Progenitor cell of endocrine pancreas (in vitro differentiated cells): ENCODE measurements around the gene SKIC2. TPM values are rescaled to one million over a fixed set of nuclear protein-coding genes. Genes with fewer than 3 reads are reported as not detected.

Experiments
- DNase-seq: peaks from one replicate; pipeline ENCODE4 v3.0.0; 2021; ENCODE audit warnings: low spot score; ENCODE audit not compliant: unreplicated experiment
- H3K27ac Mint-ChIP-seq: 2 replicates; pipeline ENCODE4 v1.8.0; 2021; ENCODE audit warnings: mild to moderate bottlenecking, moderate library complexity, mixed read lengths
- H3K27me3 Mint-ChIP-seq: 2 replicates; pipeline ENCODE4 v1.8.0; 2021; ENCODE audit warnings: mixed read lengths
- H3K36me3 Mint-ChIP-seq: 2 replicates; pipeline ENCODE4 v1.8.0; 2022; ENCODE audit warnings: mixed read lengths; ENCODE audit not compliant: insufficient read depth
- H3K4me1 Mint-ChIP-seq: 2 replicates; pipeline ENCODE4 v1.8.0; 2021; ENCODE audit warnings: low read depth, mixed read lengths
- H3K4me3 Mint-ChIP-seq: 2 replicates; pipeline ENCODE4 v1.8.0; 2021; ENCODE audit warnings: low read depth, mild to moderate bottlenecking, moderate library complexity, mixed read lengths
- H3K9me3 Mint-ChIP-seq: 2 replicates; pipeline ENCODE4 v1.8.0; 2021; ENCODE audit warnings: low read depth, mixed read lengths
- total RNA-seq: library from RNA; stranded (reverse); gene quantifications from 2 replicates; pipeline ENCODE4 v1.2.1, GENCODE V29; 2021
- TF ChIP-seq, protein P1 (sequence below): fragments of 200-600 bp; sonication (generic); IDR thresholded peaks from one replicate; pipeline ENCODE4 v1.5.0; 2021; ENCODE audit warnings: antibody characterized with exemption, mild to moderate bottlenecking; ENCODE audit not compliant: unreplicated experiment

Gene SKIC2
- total RNA-seq, 1 donor from 2014 or later, result 103 TPM

GRCh38 chr6:31958412-31958740 is 599 bp upstream of the SKIC2 start:
- TF ChIP-seq, protein P1, sequence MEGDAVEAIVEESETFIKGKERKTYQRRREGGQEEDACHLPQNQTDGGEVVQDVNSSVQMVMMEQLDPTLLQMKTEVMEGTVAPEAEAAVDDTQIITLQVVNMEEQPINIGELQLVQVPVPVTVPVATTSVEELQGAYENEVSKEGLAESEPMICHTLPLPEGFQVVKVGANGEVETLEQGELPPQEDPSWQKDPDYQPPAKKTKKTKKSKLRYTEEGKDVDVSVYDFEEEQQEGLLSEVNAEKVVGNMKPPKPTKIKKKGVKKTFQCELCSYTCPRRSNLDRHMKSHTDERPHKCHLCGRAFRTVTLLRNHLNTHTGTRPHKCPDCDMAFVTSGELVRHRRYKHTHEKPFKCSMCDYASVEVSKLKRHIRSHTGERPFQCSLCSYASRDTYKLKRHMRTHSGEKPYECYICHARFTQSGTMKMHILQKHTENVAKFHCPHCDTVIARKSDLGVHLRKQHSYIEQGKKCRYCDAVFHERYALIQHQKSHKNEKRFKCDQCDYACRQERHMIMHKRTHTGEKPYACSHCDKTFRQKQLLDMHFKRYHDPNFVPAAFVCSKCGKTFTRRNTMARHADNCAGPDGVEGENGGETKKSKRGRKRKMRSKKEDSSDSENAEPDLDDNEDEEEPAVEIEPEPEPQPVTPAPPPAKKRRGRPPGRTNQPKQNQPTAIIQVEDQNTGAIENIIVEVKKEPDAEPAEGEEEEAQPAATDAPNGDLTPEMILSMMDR, result no peak
- Mint-ChIP-seq H3K9me3 (no peaks in the 10 kb centered on the region), H3K4me3 (peak overlapping the region; percentile 98), H3K4me1 (peaks cover 19% of the 10 kb centered on the region), H3K27ac (peak overlapping the region; percentile 95), H3K36me3 (peaks cover 17% of the 10 kb centered on the region), H3K27me3 (no peaks in the 10 kb centered on the region)
- DNase-seq, result no peak

DNA sequence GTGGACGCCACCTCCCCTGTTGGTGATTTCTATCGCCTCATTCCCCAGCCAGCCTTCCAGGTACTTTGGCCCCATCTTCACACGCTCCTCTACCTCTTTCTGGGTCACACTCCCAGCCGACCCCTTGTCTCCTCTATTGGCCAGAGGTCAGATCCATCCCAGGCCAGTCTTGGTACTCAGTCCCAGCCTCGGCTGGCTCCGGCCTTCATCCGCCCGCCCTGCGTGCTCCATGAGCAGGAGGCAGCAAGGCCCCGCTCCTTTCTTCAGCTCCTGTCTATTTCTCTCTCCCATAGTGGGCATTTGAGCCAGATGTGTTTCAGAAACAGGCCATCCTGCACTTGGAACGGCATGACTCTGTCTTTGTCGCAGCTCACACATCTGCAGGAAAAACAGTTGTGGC is 2.6 kb downstream of the SKIC2 start:
- Mint-ChIP-seq H3K36me3 (peaks cover 10% of the 10 kb centered on the region), H3K27ac (no peak overlapping the region), H3K4me1 (peaks cover 19% of the 10 kb centered on the region), H3K27me3 (no peaks in the 10 kb centered on the region), H3K9me3 (no peaks in the 10 kb centered on the region), H3K4me3 (peak overlapping the region; percentile 12)
- TF ChIP-seq, protein P1, result no peak
- no peak for DNase-seq

DNA sequence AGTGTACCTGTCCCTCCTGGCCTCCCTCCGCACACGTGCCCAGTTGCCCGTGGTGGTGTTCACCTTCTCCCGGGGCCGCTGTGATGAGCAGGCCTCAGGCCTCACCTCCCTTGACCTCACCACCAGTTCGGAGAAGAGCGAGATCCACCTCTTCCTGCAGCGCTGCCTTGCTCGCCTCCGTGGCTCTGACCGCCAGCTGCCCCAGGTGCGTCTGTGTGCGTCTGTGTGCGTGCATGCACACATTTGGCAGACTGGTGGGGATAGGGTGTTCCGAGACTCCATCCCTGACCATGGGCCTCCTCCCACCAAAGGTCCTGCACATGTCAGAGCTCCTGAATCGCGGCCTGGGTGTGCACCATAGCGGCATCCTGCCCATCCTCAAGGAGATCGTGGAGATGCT is 4.9 kb downstream of the SKIC2 start:
- H3K4me3 Mint-ChIP-seq, result no peak overlapping the region
- no peak overlapping the region for H3K27ac Mint-ChIP-seq
- TF ChIP-seq, protein P1, result no peak

GRCh38 chr6:31965700-31966099 is 6.7 kb downstream of the SKIC2 start:
- Mint-ChIP-seq H3K4me3 (no peak overlapping the region), H3K36me3 (peaks cover 15% of the 10 kb centered on the region), H3K9me3 (no peaks in the 10 kb centered on the region), H3K27me3 (no peaks in the 10 kb centered on the region), H3K27ac (no peak overlapping the region), H3K4me1 (no peaks in the 10 kb centered on the region)
- DNase-seq, result no peak
- TF ChIP-seq, protein P1, result no peak

More for the DNA sequence above, 4.9 kb downstream of the SKIC2 start:
- peaks cover 15% of the 10 kb centered on the region for H3K36me3 Mint-ChIP-seq
- no peaks in the 10 kb centered on the region for H3K9me3 Mint-ChIP-seq
- H3K4me1 Mint-ChIP-seq, result peaks cover 8% of the 10 kb centered on the region
- DNase-seq, result no peak
- no peaks in the 10 kb centered on the region for H3K27me3 Mint-ChIP-seq

- peaks cover 13% of the 10 kb centered on the region for H3K36me3 Mint-ChIP-seq
- no peaks in the 10 kb centered on the region for H3K4me1 Mint-ChIP-seq
- TF ChIP-seq, protein P1, result no peak
- H3K27ac Mint-ChIP-seq, result no peak overlapping the region
- no peak overlapping the region for H3K4me3 Mint-ChIP-seq
- H3K27me3 Mint-ChIP-seq, result no peaks in the 10 kb centered on the region
- DNase-seq, result no peak
- H3K9me3 Mint-ChIP-seq, result no peaks in the 10 kb centered on the region
These were observed 7.5 kb downstream of the SKIC2 start for GRCh38 chr6:31966506-31966905.
